ENCODE results near the gene CEP95.
"Not testable (repeated sequence)": the region's sequence is repeated elsewhere in the genome, so short reads cannot be mapped to it uniquely, and the experiment has no call there.

Gene CEP95

GRCh38 chr17:64565563-64565962 lies 58.8 kb downstream of the CEP95 start:
- H3K4me1 Mint-ChIP-seq, result peaks cover 3% of the 10 kb centered on the region
- H3K4me3 Mint-ChIP-seq, result no peak overlapping the region
- peaks cover 9% of the 10 kb centered on the region for H3K36me3 Mint-ChIP-seq
- no peaks in the 10 kb centered on the region for H3K27me3 Mint-ChIP-seq
- no peaks in the 10 kb centered on the region for H3K9me3 Mint-ChIP-seq
- H3K27ac Mint-ChIP-seq, result no peak overlapping the region

DNA sequence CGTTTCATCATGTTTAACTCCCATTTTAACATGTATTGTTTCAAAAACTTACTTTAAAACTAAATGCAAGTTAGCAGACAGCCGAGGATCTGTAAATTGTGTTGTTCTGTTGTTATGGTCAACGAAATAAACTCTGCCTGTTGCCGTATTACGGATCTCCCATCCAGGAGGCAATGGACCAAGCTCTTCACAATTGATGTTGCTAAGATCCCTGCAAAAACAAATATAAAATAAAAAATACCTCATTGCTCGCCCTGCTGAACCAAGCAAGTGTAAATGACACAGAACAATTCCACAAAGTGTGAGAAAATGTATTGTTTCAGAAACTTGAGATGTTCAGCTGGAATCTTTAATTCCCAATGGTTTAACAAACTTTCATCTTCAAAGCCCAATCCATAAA lies 65.0 kb downstream of the CEP95 start:
- H3K36me3 Mint-ChIP-seq, result peaks cover 1% of the 10 kb centered on the region
- H3K4me3 Mint-ChIP-seq, result no peak overlapping the region
- peaks cover 21% of the 10 kb centered on the region for H3K4me1 Mint-ChIP-seq
- no peak overlapping the region for H3K27ac Mint-ChIP-seq
- no peaks in the 10 kb centered on the region for H3K27me3 Mint-ChIP-seq
- H3K9me3 Mint-ChIP-seq, result no peaks in the 10 kb centered on the region

GRCh38 chr17:64572682-64573154 lies 65.9 kb downstream of the CEP95 start:
- H3K27ac Mint-ChIP-seq, result peak overlapping the region; percentile 80
- peaks cover 18% of the 10 kb centered on the region for H3K4me1 Mint-ChIP-seq
- no peaks in the 10 kb centered on the region for H3K27me3 Mint-ChIP-seq
- peaks cover 4% of the 10 kb centered on the region for H3K36me3 Mint-ChIP-seq
- no peak overlapping the region for H3K4me3 Mint-ChIP-seq
- no peaks in the 10 kb centered on the region for H3K9me3 Mint-ChIP-seq

DNA sequence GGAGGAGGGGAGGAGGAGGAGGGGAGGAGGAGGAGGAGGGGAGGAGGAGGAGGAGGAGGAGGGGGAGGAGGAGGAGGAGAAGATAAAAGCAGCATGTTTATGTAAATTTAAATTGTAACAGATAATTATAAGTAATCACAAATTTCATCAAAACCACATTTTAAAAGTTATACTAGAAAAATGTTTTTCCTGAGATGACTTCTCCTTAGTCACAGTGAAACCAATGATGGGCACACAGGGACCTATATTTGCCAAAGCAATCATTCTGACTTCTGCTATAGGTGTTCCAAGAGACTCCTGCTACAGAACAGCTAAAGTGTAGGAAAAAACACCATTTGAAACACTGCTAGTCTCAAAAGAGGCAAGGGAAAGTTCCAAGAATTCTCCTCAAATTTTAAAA lies 66.4 kb downstream of the CEP95 start:
- H3K27me3 Mint-ChIP-seq, result no peaks in the 10 kb centered on the region
- peaks cover 6% of the 10 kb centered on the region for H3K36me3 Mint-ChIP-seq
- H3K27ac Mint-ChIP-seq, result no peak overlapping the region
- H3K4me1 Mint-ChIP-seq, result peaks cover 18% of the 10 kb centered on the region
- H3K9me3 Mint-ChIP-seq, result no peaks in the 10 kb centered on the region
- no peak overlapping the region for H3K4me3 Mint-ChIP-seq

DNA sequence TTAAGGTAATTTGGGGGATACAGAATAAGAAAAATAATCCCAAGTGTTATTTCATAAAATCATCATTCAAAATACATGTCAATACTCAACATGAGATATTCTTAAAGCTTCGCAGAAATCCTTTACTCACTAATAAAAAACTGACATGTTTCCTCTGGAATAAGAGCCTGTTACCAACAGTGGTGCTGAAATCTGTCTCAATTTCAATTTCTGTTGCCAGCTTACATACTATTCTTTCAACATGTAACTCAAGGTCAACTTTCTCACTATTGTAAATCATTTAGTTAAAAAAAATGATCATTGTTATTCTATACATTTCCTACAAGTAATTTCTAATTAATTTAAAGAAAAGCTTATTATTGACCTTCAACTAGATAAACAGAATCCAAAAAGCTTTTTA lies 67.9 kb downstream of the CEP95 start:
- Mint-ChIP-seq H3K4me1 (peaks cover 18% of the 10 kb centered on the region), H3K9me3 (no peaks in the 10 kb centered on the region), H3K4me3 (no peak overlapping the region), H3K36me3 (peaks cover 8% of the 10 kb centered on the region), H3K27ac (no peak overlapping the region), H3K27me3 (no peaks in the 10 kb centered on the region)

GRCh38 chr17:64575431-64575830 lies 68.7 kb downstream of the CEP95 start:
- Mint-ChIP-seq H3K27me3 (no peaks in the 10 kb centered on the region), H3K36me3 (peaks cover 10% of the 10 kb centered on the region), H3K9me3 (no peaks in the 10 kb centered on the region), H3K4me1 (peaks cover 20% of the 10 kb centered on the region), H3K27ac (no peak overlapping the region), H3K4me3 (no peak overlapping the region)

DNA sequence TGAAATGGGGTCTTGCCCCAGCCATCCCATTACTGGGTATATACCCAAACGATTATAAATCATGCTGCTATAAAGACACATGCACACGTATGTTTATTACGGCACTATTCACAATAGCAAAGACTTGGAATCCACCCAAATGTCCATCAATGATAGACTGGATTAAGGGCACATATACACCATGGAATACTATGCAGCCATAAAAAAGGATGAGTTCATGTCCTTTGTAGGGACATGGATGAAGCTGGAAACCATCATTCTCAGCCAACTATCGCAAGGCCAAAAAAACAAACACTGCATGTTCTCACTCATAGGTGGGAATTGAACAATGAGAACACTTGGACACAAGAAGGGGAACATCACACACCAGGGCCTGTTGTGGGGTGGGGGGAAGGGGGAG lies 70.2 kb downstream of the CEP95 start:
- Mint-ChIP-seq H3K4me1 (peaks cover 31% of the 10 kb centered on the region), H3K36me3 (peaks cover 13% of the 10 kb centered on the region)
- H3K27ac Mint-ChIP-seq, H3K4me3 Mint-ChIP-seq, H3K9me3 Mint-ChIP-seq, H3K27me3 Mint-ChIP-seq: not testable (repeated sequence)

GRCh38 chr17:64579917-64580316 lies 73.1 kb downstream of the CEP95 start:
- H3K9me3 Mint-ChIP-seq, result no peaks in the 10 kb centered on the region

GRCh38 chr17:64580384-64581315 lies 73.9 kb downstream of the CEP95 start:
- Mint-ChIP-seq H3K9me3 (no peaks in the 10 kb centered on the region), H3K27ac (peak overlapping the region; percentile 95), H3K4me1 (peaks cover 13% of the 10 kb centered on the region), H3K4me3 (peak overlapping the region; percentile 8), H3K27me3 (no peaks in the 10 kb centered on the region), H3K36me3 (peaks cover 14% of the 10 kb centered on the region)

More at GRCh38 chr17:64579917-64580316, 73.1 kb downstream of the CEP95 start:
- no peak overlapping the region for H3K4me3 Mint-ChIP-seq
- peak overlapping the region; percentile 41 for H3K27ac Mint-ChIP-seq
- peaks cover 13% of the 10 kb centered on the region for H3K4me1 Mint-ChIP-seq
- H3K36me3 Mint-ChIP-seq, result peaks cover 14% of the 10 kb centered on the region
- no peaks in the 10 kb centered on the region for H3K27me3 Mint-ChIP-seq

DNA sequence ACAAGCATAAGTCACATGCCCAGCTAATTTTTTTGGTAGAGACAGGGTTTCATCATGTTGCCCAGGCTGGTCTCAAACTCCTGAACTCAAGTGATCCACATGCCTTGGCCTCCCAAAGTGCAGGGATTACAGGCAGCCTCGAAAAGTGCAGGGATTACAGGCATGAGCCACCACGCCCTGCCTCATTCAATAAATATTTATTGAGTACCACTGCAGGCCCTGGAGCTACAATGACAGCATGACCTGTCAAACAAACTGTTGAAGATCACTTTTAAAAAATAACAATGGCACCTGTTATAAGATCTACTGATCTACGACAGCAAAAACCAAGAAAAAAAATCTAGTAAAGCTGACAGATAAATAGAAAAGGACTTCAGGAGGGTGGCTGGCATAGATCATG lies 76.3 kb downstream of the CEP95 start:
- Mint-ChIP-seq H3K4me3 (no peak overlapping the region), H3K4me1 (peaks cover 13% of the 10 kb centered on the region), H3K27ac (no peak overlapping the region), H3K9me3 (no peaks in the 10 kb centered on the region), H3K36me3 (peaks cover 10% of the 10 kb centered on the region), H3K27me3 (no peaks in the 10 kb centered on the region)

GRCh38 chr17:64585146-64585545 lies 78.4 kb downstream of the CEP95 start:
- H3K27ac Mint-ChIP-seq, result no peak overlapping the region
- no peaks in the 10 kb centered on the region for H3K9me3 Mint-ChIP-seq
- no peaks in the 10 kb centered on the region for H3K27me3 Mint-ChIP-seq
- H3K36me3 Mint-ChIP-seq, result peaks cover 6% of the 10 kb centered on the region
- no peak overlapping the region for H3K4me3 Mint-ChIP-seq
- H3K4me1 Mint-ChIP-seq, result peaks cover 13% of the 10 kb centered on the region
